NT2/D1 (cell line): Measurements from ENCODE around the gene POLN.

Experiments used
- SUZ12 ChIP-seq: IDR thresholded peaks from 2 replicates; pipeline ENCODE4 v1.6.1; 2011; ENCODE audit not compliant: insufficient read length, insufficient read depth; ENCODE audit errors: extremely low read depth
- YY1 ChIP-seq: IDR thresholded peaks from 2 replicates; pipeline ENCODE4 v1.6.1; 2011; ENCODE audit not compliant: insufficient read length, insufficient read depth
- ZNF274 ChIP-seq: IDR thresholded peaks from 2 replicates; pipeline ENCODE4 v1.6.1; 2011; ENCODE audit warnings: mild to moderate bottlenecking, low read depth, low read length

GRCh38 chr4:2102045-2102883, 139.7 kb downstream of the POLN start:
- TF ChIP-seq ZNF274 (no peak), YY1 (no peak), SUZ12 (no peak)
